A549 (cell line): ENCODE data around the gene SH3RF3. TPM values are rescaled to one million over a fixed set of nuclear protein-coding genes. Genes with fewer than 3 reads are reported as not detected.

ENCODE experiments used
- ATAC-seq, 2 experiments: fragments of 200-7000 bp in 1 of 2; fragments of >200 bp in 1 of 2; cut with Nextera tagmentation in 1 of 2; cut with Tn5 transposase in 1 of 2; 3 replicates each; pipeline versions ENCODE4 v1.8.0 to v1.9.1; 2018 to 2020; ENCODE audit warnings: mild to moderate bottlenecking in 1 of 2, moderate library complexity in 1 of 2
- CTCF ChIA-PET: fragments of 300-600 bp; sonication (Branson Sonifier 250); formaldehyde crosslinking; extraction: SDS; loops from one replicate; lab custom pipeline; 2021; ENCODE audit warnings: antibody characterized with exemption, inconsistent platforms; lab: Yijun Ruan, JAX
- POLR2A ChIA-PET: fragments of 350-600 bp; formaldehyde crosslinking; extraction: SDS; loops from one replicate; lab custom pipeline; 2021; ENCODE audit warnings: antibody characterized with exemption, inconsistent platforms; lab: Yijun Ruan, JAX
- DNase-seq, 2 experiments: peaks; one replicate each; pipeline versions ENCODE4 v3.0.0 to v3.0.0-alpha.2; 2011 to 2016; ENCODE audit warnings: low read depth in 1 of 2, low spot score in 1 of 2
- FAIRE-seq: peaks from 2 replicates; lab custom pipeline; 2011; peaks lifted over from hg19 to GRCh38; lab: Jason Lieb, UNC
- H3K27ac ChIP-seq, 2 experiments: fragments of >200 bp; sonication (Bioruptor Twin); formaldehyde crosslinking; 3 replicates each; pipeline ENCODE4 v1.5.1; 2016 to 2017
- H3K4me1 ChIP-seq: fragments of >200 bp; sonication (Bioruptor Twin); formaldehyde crosslinking; 3 replicates; pipeline ENCODE4 v1.6.1; 2016
- H3K4me2 ChIP-seq: fragments of >200 bp; sonication (Bioruptor Twin); formaldehyde crosslinking; 3 replicates; pipeline ENCODE4 v1.6.1; 2016
- H3K4me3 ChIP-seq: fragments of >200 bp; sonication (Bioruptor Twin); formaldehyde crosslinking; 3 replicates; pipeline ENCODE4 v1.5.1; 2016
- H3K9me3 ChIP-seq: fragments of >200 bp; sonication (Bioruptor Twin); formaldehyde crosslinking; 3 replicates; pipeline ENCODE4 v1.6.1; 2016
- BCL3 ChIP-seq: fragments of >200 bp; sonication (Bioruptor Twin); formaldehyde crosslinking; IDR thresholded peaks from 3 replicates; pipeline ENCODE4 v1.6.1; 2016
- CBX2 ChIP-seq: fragments of 200-600 bp; sonication (generic); IDR thresholded peaks from 2 replicates; pipeline ENCODE4 v1.6.1; 2016; ENCODE audit warnings: low read depth, mild to moderate bottlenecking, borderline replicate concordance
- CBX8 ChIP-seq: fragments of 200-600 bp; sonication (generic); IDR thresholded peaks from 2 replicates; pipeline ENCODE4 v1.6.1; 2016
- CHD2 ChIP-seq: fragments of 150-350 bp; IDR thresholded peaks from 2 replicates; pipeline ENCODE4 v1.6.1; 2014; ENCODE audit warnings: low read length; ENCODE audit not compliant: partially characterized antibody
- CHD4 ChIP-seq: fragments of 200-600 bp; sonication (generic); IDR thresholded peaks from 2 replicates; pipeline ENCODE4 v1.6.1; 2016; ENCODE audit warnings: antibody characterized with exemption, mild to moderate bottlenecking, borderline replicate concordance
- E2F6 ChIP-seq: IDR thresholded peaks from 2 replicates; pipeline ENCODE4 v1.6.1; 2012; ENCODE audit warnings: low read depth, borderline replicate concordance
- EHF ChIP-seq: fragments of 250-450 bp; sonication (Bioruptor Pico); IDR thresholded peaks from 2 replicates; pipeline ENCODE4 v1.5.0; 2020; ENCODE audit warnings: mild to moderate bottlenecking
- FOSL2 ChIP-seq, 2 experiments: fragments of 450-650 bp in 1 of 2; fragments of >200 bp in 1 of 2; sonication (Bioruptor Twin) in 1 of 2; formaldehyde crosslinking; IDR thresholded peaks; 2 replicates each; pipeline versions ENCODE4 v1.5.0 to v1.6.1; 2016 to 2020; ENCODE audit warnings: mild to moderate bottlenecking in 1 of 2, moderate library complexity in 1 of 2
- HOXA7 ChIP-seq: fragments of 250-450 bp; sonication (Bioruptor Pico); IDR thresholded peaks from 2 replicates; pipeline ENCODE4 v1.5.0; 2020; ENCODE audit warnings: mild to moderate bottlenecking, moderate library complexity
- HOXB13 ChIP-seq: fragments of 250-450 bp; sonication (Bioruptor Pico); IDR thresholded peaks from 2 replicates; pipeline ENCODE4 v1.5.0; 2020; ENCODE audit warnings: low read depth, mild to moderate bottlenecking, moderate library complexity
- JUNB ChIP-seq: fragments of >200 bp; sonication (Bioruptor Twin); formaldehyde crosslinking; IDR thresholded peaks from 2 replicates; pipeline ENCODE4 v1.6.1; 2016
- MAFK ChIP-seq: fragments of 450-650 bp; IDR thresholded peaks from 2 replicates; pipeline ENCODE4 v1.6.1; 2014; ENCODE audit not compliant: partially characterized antibody
- MAZ ChIP-seq: fragments of 150-350 bp; IDR thresholded peaks from 2 replicates; pipeline ENCODE4 v1.6.1; 2014; ENCODE audit warnings: antibody characterized with exemption, low read depth, low read length, borderline replicate concordance
- NFE2L2 ChIP-seq: fragments of 150-350 bp; conservative IDR thresholded peaks from 2 replicates; pipeline ENCODE4 v1.6.1; 2014; ENCODE audit warnings: low read length
- NPAS2 ChIP-seq: fragments of 250-450 bp; sonication (Bioruptor Pico); IDR thresholded peaks from 2 replicates; pipeline ENCODE4 v1.8.0; 2022; ENCODE audit warnings: mild to moderate bottlenecking, moderate library complexity, borderline replicate concordance
- PHF8 ChIP-seq: fragments of 200-600 bp; sonication (generic); IDR thresholded peaks from 2 replicates; pipeline ENCODE4 v1.6.1; 2016; ENCODE audit warnings: low read depth, mild to moderate bottlenecking, antibody characterized with exemption, moderate library complexity, borderline replicate concordance
- POLR2A ChIP-seq: IDR thresholded peaks from 2 replicates; pipeline ENCODE4 v1.6.1; 2012; ENCODE audit warnings: mild to moderate bottlenecking, low read length
- RAD21 ChIP-seq, 2 experiments: fragments of >200 bp in 1 of 2; sonication (Bioruptor Twin) in 1 of 2; formaldehyde crosslinking in 1 of 2; IDR thresholded peaks in 1 of 2; conservative IDR thresholded peaks in 1 of 2; 2 replicates in 1 of 2; 3 replicates in 1 of 2; pipeline ENCODE4 v1.6.1; 2012 to 2018; ENCODE audit warnings: inconsistent platforms in 1 of 2
- RFX5 ChIP-seq: fragments of 450-650 bp; IDR thresholded peaks from 2 replicates; pipeline ENCODE4 v1.7.1; 2014; ENCODE audit warnings: antibody characterized with exemption, mild to moderate bottlenecking, moderate library complexity
- SMC3 ChIP-seq: fragments of >200 bp; sonication (Bioruptor Twin); formaldehyde crosslinking; IDR thresholded peaks from 3 replicates; pipeline ENCODE4 v1.6.1; 2018; ENCODE audit warnings: inconsistent platforms
- ZFP36 ChIP-seq: fragments of 450-650 bp; IDR thresholded peaks from 2 replicates; pipeline ENCODE4 v1.6.1; 2014; ENCODE audit warnings: borderline replicate concordance; ENCODE audit not compliant: partially characterized antibody
- WGBS: methylation state at CpG from one replicate; pipeline ENCODE4 v1.1.6; 2017; ENCODE audit errors: missing lambda C conversion rate; 5-methylcytosine and 5-hydroxymethylcytosine counted together
- polyA plus RNA-seq, 4 experiments: library from polyadenylated mRNA; depleted of rRNA in 3 of 4; stranded (reverse); fragments of >200 nt; fragmentation: RNase III in 1 of 4; extraction: RNeasy Plus Mini Kit Qiagen cat#74134 plus additional on column Dnase treatment in 1 of 4; gene quantifications; 2 replicates in 3 of 4; 3 replicates in 1 of 4; pipeline ENCODE4 v1.2.3, GENCODE V29; 2011 to 2017

SH3RF3 gene
- polyA plus RNA-seq, 2 of the 4 experiments (the other 2 are of a cell fraction), result 0.04 to 0.21 TPM

GRCh38 chr2:109170645-109171044 is 41.6 kb downstream of the SH3RF3 start:
- Histone ChIP-seq H3K4me2 (no peak overlapping the region), H3K9me3 (peaks cover 10% of the 10 kb centered on the region), H3K4me1 (no peaks in the 10 kb centered on the region), H3K27ac (no peak overlapping the region), H3K4me3 (no peak overlapping the region)
- ATAC-seq (no peak), FAIRE-seq (no peak), DNase-seq (no peak)
- CTCF ChIA-PET, result interaction anchor here (0.8 kb wide), 1 partner anchor 339 kb away, joined by 3 read pairs; no protein-coding TSS in a partner anchor
- TF ChIP-seq BCL3 (no peak), CHD4 (no peak), E2F6 (no peak), POLR2A (no peak), RAD21 (conservative IDR thresholded peaks at IDR 0.05 in 1 of 2, IDR thresholded peaks at IDR 0.05 in 1 of 2) (no peak), JUNB (no peak), NPAS2 (no peak), ZFP36 (no peak), NFE2L2 (no peak), CHD2 (no peak), CBX2 (no peak), SMC3 (no peak), PHF8 (no peak), RFX5 (no peak), FOSL2 (IDR thresholded peaks at IDR 0.05) (no peak), FOSL2 (CRISPR knock-in tag; IDR thresholded peaks at IDR 0.05) (no peak), MAZ (no peak), EHF (CRISPR knock-in tag) (no peak)
- POLR2A ChIA-PET, result no interaction called here
- 61% methylated on average over 6 of the region's 6 CpGs for WGBS

GRCh38 chr2:109171444-109172334 is 42.7 kb downstream of the SH3RF3 start:
- ATAC-seq, result peak; percentile 43 to 56; a peak in 5 of 6 replicates
- peak in 1 of 2 experiments; percentile 16 for DNase-seq
- TF ChIP-seq CBX8 (no peak), HOXA7 (no peak), MAFK (no peak), HOXB13 (CRISPR knock-in tag) (no peak)
- TF ChIP-seq, all 56 proteins: peak for 0

More at GRCh38 chr2:109171444-109172334, 42.7 kb downstream of the SH3RF3 start:
- CTCF ChIA-PET, result interaction anchor here (0.8 to 1.7 kb wide), 5 partner anchors 12 to 338 kb away, joined by 3 to 4 read pairs (median 3); no protein-coding TSS in a partner anchor
- 66% methylated on average over 33 of the region's 36 CpGs for WGBS
- H3K4me2 ChIP-seq, result no peak overlapping the region
- no peaks in the 10 kb centered on the region for H3K4me1 ChIP-seq
- no peak overlapping the region for H3K4me3 ChIP-seq
- peaks cover 14% of the 10 kb centered on the region for H3K9me3 ChIP-seq
- H3K27ac ChIP-seq, result peak overlapping the region in 1 of 2 experiments; percentile 51; a peak in 1 of 6 replicates
- POLR2A ChIA-PET, result interaction anchor here (0.6 kb wide), 1 partner anchor 311 kb away, joined by 3 read pairs; no protein-coding TSS in a partner anchor
- FAIRE-seq, result no peak
